GM21367 (cell line): ENCODE measurements around the gene PLXNA3.

Experiments
- ATAC-seq: cut with Tn5 transposase; IDR thresholded peaks from one replicate; pipeline ENCODE4 v1.9.1; 2021; ENCODE audit not compliant: unreplicated experiment

Gene PLXNA3

DNA sequence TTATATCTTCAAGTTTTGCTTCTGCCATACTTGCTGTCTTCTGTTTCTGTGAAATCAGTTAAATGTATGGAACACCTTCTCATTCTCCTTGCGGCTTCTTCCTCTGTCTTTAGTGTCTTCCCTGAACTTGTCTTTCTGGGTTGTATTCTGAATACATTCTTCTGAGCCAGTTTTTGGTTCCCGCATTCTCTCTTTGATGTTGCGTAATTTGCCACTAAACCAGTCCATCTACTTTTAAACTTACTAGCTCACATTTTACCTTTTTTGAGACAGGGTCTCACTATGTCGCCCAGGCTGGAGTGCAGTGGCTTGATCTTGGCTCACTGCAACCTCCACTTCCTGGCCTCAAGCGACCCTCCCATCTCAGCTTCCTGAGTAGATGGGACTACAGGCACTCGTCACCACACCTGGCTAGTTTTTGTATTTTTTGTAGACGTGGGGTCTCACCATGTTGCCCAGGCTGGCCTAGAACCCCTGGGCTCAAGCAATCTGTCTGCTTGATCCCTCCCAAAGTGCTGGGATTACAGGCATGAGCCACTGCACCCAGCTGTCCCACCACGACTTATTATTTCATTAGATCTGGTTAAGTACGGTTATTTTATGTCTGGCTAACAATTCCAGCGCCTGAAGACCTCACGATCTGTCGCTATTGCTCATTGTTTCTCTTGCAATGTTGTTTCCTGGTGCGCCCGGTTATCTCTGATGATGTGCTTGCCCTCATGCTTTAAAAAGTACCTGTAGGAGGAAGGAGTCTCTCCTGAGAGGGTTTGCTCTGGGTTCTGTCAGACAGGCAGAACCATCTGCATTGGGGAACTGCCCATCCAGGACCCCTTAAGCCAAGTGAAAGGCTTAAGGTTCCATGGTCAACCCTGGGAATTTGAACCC, 67.8 kb downstream of the PLXNA3 start:
- ATAC-seq, result no peak

DNA sequence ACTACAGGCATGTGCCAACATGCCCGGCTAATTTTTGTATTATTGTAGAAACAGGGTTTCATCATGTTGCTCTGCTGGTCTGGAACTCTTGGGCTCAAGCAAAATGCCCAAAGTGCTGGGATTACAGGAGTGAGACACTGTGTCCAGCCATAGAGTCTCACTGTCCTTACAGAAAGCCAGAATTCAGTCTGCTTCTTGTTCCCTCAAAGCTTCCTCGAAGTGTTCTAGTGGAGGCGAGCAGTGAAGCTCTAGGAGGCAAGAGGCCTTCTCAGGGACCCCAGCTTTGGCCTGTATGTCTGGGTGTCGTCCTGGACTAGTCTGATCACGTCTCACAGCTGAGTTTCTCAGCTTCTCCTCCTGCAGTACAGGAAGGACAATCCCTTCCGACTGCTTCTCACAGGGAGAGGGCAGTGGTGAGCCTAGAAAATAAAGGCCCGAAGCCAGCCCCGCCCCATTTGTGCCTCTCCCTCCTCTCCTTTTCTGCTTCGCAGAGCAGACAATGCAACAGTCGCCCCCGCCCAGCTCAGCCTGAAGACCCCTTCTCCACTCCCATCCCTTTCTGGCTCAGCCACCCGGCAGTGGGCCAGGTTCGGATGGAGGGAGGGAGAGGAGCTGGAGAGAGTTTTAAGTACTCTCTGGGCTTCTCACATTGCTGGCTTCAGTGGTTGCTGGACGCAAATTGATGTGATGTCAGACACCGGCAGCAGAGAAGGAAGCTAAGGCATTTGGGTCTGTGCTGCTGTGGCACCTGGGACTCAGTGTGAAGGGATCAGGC, 69.0 kb downstream of the PLXNA3 start:
- ATAC-seq, result peak; percentile 67
